HG03565 (cell line): ENCODE measurements around the gene AP2A1.

Experiments used
- ATAC-seq: cut with Tn5 transposase; IDR thresholded peaks from one replicate; pipeline ENCODE4 v1.9.1; 2021; ENCODE audit warnings: mild to moderate bottlenecking, moderate library complexity; ENCODE audit not compliant: unreplicated experiment

Gene AP2A1

DNA sequence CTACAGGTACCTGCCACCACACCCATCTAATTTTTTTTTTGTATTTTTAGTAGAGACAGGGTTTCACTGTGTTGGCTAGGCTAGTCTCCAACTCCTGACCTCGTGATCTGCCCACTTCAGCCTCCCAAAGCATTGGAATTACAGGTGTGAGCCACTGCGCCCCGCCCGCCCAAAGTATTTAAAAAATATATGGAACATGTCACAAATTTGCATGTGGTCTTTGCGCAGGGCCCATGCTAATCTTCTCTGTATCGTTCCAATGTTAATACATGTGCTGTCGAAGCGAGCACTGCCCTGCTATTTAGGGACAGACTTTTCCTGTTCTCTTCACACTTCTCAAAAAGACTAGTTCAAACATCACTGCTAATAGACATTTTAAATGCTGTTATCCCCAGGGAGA is 2.5 kb upstream of the AP2A1 start:
- ATAC-seq, result no peak

DNA sequence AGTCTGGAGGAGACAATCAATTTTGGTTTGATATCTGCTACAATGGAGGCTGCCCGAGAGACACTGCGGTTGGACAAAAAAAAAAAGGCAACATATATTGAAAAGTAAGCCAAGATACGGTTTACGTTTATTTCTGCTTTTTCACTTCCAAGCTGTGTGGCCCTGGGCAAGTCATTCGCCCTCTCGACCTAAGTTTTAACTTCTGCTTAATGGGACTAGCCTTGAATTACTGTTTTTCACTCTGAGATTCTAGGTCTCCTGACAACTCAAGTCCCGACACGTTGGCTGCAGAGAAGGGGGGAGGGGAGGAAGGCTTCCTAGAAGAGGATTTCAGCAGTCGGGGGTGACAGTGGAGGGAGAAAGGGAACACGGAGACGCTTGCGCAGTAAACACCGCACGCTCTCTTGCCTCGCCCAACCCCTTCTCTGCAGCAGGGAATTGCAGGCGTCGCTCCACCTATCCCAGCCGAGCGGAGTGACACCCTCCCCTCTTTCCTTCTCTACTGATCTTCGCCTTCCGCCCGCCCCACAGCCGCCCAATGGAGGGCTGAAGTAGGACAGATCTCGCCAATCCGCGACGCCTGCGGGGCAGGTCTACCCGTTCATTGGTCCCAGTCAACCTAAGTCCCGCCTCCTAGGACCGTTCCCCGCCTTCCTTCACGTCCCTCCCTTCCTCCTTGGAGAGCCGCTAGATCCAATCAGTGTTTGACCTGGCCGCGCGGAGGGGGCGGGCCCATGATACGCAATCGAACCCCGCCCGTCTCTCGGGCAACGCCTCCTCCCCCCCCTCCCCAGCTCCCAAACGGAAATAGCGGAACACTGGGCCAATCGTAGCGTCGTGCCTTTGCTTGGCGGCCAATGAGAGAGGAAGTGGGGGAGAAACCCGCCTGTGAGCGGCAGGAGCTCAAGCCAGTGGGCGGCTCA is 533 bp upstream of the AP2A1 start:
- peak; percentile 93 for ATAC-seq

DNA sequence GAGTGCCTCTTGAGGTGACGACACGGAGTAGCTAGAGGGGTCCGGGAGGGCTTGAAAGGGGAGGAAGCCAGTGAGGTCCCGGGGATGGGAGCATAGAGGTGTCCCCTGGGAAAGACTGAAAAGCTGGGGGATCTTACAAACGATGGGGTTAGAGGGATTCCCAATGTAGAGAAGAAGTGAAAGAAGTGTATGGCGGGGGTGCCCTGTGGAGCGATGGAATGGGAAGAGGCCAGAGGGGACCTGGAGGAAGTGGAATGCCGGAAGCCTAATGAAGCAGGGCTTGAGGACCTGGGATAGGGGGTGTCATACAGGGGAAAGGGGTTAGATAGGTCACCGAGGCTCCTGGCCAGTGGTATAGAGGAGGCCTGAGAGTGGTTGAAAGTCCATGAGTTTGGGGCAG is 580 bp downstream of the AP2A1 start:
- ATAC-seq, result no peak

DNA sequence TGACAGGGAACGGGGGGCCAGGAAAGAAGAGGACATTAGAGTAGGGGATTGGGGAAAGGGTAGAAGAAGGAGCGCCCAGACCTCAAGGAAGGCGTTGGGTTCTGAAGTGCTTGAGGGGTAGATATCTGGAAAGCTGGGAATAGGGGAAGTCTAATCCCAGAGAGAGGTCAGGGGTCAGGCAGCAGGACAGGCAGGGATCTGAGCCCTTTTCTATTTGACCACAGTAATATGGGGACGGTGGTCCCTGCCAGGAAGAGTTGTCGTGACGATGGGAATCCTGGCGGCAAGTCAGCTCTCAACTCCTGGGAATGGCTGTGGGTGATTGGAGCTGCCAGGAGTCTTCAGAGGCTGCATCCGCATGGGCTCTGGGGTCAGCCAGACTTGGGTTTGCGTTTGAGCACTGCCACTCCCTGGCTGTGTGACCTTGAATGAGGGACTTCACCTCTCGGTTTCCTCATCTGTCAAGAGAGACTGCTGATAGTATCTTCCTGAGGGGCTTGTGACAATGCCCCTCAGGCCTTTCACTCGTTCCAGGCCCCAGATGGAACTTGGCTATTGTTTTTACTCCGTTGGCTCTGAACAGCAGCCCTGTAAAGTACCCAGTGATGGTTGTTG is 1.3 kb downstream of the AP2A1 start:
- no peak for ATAC-seq

DNA sequence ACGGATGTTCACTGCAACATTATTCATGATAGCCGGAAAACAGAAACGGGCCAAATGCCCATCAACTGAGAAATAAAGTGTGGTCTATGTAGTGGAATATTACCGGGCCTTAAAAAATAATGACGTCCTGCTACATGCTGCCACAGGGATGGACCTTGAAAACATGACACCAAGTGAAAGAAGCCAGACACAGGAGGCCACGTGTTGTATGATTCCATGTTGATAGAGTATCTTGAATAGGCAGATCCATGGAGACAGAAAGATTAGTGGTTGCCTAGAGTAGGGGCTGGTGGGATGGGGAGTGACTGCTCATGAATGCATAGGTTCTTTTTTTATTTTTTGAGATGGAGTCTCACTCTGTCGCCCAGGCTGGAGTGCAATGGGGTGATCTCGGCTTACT is 3.7 kb downstream of the AP2A1 start:
- ATAC-seq, result no peak

DNA sequence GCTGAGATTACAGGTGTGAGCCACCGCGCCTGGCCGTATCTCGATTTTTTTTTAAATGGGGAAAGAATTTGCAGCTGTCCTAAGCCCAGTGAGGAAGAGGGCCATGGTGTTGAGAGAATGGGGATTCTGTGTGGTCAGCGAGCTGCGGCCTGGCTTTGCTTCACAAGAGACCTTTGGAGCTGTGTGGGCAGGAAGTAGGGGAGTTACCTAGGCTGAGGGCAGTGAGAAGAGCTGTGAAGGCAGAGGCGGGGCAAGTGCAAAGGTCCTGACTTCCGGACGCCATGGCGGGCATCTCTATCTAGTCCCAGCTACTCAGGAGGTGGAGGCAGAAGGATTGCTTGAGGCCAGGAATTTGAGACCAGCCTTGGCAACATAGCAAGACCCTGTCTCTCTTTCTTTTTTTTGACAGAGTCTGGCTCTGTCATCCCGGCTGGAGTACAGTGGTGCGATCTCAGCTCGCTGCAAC is 4.9 kb downstream of the AP2A1 start:
- ATAC-seq, result no peak

DNA sequence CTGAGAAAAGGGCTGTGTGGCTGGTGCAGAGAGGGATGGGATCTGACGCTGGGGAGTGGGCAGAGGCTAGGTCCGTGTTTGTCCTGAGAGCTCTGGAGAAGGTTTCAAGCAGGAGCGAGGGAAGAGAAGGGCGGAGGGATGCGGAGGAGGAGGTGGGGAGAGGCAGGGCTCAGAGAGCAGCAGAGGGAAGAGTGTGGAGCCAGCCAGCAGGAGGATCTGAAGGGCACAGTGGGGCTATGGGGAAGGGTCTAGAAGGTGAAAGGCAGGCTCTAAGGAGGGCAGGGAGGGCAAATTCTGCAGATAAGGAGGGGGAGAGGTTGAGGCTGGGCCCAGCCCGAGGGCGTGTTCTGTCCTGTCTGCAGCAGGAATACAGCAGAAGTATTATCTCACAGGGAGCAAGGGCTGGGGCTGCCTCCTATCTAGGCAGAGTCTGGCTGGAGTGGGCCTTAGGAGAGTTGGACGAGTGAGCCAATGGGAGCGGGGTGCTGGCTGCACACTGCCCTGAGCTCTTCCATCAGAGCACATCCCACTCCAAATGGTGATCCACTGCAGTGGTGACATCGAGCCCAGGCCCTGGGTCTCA is 6.1 kb downstream of the AP2A1 start:
- ATAC-seq, result no peak

DNA sequence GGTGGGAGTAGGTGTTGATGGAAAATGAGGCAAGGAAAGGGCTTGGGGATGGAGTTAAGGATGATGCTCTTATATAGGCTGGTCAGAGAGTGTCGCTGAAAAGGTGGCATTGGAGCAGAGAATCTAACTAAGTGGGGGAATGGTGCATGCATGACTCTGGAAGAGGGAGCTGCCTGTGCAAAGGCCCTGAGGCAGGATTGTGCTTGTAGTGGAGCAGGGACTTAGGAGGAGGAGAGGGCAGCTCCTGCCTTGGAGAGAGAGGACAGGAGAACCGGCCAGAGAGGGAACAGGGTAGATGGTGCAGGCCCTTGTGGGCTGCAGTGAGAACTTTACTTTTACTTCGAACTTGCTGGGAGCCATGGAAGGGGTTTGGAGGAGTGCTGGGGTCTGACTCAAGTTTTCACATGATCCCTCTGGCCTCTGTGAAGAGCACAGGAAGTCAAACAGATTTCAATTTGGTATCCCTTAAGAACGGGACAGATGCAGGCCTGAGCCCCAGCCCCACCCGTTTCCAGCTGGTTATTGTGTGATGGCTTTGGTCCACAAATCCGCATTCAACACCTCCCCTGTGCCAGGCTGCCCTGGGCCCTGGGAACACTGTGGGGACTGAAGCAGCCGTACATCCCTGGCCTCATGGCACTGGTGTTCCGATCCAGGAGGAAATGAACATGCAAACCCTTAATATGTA is 7.0 kb downstream of the AP2A1 start:
- no peak for ATAC-seq

DNA sequence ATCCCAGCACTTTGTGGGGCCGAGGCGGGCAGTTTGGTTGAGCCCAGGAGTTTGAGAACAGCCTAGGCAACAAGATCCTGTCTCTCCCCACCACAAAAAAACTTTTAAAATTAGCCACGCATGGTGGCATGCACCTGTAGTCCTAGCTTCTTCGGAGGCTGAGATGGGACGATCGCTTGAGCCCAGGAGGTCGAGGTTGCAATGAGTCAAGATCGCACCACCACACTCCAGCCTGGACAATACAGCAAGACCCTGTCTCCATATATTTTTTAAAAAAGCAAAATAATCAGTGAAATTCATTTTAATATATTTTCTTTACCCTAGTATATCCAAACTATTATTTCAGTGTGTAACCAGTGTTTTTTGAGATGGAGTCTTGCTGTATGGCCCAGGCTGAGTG is 8.2 kb downstream of the AP2A1 start:
- no peak for ATAC-seq

DNA sequence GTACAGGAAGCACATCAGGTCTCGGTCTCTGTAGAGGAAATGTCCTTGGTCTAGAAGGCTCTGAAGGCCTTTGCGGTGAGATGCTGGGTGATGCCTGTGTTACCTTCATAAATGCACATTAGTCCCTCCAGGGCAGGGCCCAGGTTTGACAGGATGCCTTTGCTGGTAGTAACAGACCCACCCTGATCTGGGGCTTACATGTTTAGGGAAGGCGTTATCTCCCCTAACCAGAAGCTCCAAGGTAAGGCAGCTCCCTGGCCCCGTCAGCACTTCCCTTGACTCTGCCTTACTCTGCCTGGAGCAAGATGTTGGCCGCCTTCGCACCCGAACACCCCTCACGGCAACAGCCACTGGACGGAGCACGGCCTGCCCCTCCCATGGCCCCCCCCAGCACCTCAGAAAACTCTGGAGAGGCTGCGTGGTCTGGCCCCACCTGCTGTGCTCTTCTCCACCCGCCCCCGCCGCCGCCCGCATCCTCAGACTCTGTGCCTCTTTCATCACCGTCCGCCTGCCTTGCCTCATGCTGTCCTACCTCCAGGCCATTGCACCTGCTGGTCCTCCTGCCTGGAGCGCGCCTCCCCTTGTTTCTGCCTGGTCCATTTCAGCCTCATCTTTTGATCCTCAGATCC is 9.1 kb downstream of the AP2A1 start:
- ATAC-seq, result no peak

DNA sequence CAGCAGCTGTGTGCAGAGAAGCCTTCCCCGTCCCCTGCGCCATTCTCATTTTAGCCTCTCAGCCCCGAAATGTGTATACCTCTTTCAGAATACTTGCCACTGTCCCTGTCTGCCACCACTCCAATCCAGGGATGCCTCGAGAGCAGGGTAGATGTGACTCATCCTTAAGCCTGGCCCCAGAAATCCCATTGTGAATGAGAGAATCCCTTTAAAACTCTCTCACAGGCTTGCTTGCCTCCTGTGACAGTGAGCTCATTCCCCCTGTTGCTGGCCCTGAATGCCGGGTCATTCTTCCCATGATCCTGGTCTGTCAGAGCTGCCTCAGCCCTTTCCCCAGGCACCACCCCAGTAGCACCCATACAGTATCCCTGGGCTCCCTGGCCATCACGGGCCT is 9.6 kb downstream of the AP2A1 start:
- no peak for ATAC-seq

DNA sequence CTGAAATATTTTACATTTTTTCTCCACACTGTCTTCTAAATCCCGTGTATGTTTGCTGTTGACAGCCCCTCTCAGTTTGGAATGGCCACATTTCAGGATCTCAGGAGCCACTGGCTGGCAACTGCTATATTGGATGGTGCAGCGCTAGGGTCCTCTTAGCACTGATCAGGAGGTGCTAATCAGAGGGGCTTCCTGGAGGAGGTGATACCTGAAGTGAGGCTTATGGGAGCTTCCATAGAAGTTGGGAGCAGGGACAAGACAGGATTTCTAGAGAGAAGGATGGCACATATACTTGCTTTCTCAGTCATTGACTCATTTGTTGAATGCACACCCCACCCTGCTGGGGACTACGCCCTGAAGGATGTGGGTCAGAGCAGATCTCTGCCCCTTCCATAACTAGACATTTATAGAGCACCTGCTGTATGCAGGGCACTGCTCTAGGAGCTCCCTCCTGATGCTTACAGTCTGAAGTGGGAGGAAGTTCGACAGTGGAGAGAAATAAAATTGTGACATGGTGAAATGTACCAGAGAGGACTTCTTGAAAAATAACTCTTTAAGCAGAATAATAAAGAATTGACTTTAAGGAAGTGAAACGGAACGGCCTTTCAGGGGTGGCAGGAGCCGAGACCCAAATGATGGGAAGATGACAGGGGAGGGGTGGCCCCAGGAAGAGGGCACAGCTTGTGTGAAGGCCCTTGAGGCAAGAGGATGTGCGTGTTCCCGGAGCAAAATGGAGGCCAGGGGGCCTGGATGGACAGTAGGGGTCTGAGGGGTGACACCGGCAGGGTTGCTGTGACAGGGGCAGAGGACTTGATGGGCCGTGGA is 13.1 kb downstream of the AP2A1 start:
- ATAC-seq, result no peak

DNA sequence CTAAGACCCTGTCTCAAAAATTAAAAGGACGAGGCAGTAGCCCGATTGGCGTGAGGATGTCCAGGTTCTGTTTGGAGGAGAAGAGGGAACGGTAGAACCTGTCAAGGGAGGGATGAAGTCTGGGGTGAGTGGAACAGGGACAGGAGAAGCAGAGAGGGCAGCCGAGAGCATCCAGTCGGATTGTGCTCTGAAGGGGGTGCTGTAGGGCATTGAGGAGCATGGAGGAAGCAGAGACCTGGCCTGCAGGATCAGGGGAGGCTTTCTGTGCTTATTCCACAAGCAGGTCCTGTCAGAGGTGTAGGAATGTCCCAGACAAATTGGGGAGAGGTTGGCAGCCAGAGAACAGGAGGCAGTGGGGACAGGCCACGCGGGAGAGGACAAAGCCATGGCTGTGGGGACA is 14.1 kb downstream of the AP2A1 start:
- no peak for ATAC-seq

DNA sequence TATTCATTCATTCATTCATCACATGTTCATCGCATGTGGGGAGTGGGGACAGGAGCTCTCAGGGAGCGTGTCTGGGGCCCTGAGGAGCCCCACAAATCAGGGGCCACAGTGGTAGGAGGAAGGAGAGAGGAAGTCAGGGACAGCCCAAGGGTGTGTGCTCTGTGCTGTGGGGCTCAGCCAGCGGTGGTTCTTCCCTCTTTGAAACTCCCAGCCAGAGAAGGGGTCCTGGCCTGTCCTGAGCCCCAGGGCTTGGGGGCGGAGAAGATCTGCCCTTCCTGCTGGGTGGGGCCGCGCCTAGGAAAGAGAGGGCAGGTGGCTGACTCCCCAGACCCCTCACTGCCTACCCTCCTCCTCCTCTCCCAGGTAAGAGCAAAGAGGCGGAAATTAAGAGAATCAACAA is 14.6 kb downstream of the AP2A1 start:
- ATAC-seq, result no peak

DNA sequence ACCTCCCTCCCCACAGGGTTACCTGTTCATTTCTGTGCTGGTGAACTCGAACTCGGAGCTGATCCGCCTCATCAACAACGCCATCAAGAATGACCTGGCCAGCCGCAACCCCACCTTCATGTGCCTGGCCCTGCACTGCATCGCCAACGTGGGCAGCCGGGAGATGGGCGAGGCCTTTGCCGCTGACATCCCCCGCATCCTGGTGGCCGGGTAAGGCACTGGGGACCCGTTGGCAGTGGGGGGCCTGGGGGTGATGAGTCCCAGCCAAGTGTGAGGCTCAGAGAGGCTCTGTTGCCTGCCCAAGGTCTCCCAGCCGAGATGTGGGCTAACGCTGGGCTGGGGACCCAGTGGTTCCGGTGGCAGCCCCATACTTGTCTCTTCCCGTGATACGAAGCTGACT is 15.7 kb downstream of the AP2A1 start:
- no peak for ATAC-seq

DNA sequence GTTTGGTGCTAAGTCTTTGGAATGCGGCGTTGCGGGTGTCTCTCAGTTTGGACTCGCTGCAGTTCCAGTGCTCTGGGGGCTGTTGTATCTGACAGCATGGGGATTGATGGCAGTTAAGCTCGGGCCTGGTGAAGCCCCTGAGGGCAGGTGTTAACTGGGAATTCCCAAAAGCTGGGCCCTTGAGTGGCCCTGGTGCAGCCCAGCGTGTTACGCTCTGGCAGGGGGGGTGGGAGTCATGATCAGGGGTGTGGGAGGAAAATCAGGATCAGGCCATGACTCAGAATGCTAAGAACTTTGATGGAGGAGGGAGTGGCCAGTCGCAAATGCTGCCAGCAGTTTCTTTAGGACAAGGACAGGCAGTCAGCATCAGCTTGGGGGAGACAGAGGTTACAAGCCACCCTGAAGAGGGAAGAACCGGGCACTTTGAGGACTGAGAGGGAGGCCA is 19.6 kb downstream of the AP2A1 start:
- no peak for ATAC-seq

DNA sequence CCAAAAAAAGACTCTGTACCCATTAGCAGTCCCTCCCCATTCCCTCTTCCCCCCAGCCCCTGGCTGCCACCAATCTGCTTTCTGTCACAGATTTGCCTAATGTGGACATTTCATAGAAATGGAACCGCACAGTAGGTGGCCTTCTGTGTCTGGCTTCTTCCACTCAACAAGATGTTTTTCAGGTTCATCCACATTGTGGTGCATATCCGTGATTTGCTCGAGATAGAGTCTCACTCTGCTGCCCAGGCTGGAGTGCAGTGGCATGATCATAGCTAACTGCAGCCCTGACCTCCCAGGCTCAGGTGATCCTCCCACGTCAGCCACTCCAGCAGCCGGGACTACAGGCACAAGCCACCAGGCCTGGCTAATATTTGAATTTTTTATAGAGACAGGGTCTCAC is 20.9 kb downstream of the AP2A1 start:
- no peak for ATAC-seq

DNA sequence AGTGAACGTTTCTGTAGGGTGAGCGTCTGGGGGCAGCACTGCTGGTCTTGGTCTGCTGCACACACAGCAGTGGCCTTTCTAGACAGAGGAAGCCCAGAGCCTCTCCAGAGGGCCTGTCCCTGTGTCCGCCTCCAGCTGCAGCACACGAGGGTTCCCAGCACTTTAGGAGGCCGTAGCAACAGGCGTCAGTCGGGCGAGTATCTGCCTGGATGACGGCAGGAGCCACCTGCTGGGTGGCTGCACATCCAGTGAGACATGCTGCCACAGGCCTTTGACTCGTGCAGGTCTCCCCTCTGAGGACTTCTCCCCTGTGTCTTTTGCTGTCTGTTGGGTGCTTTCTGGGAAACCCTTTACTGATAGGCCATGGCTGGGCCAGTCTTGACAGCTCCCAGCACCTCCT is 22.1 kb downstream of the AP2A1 start:
- ATAC-seq, result no peak

DNA sequence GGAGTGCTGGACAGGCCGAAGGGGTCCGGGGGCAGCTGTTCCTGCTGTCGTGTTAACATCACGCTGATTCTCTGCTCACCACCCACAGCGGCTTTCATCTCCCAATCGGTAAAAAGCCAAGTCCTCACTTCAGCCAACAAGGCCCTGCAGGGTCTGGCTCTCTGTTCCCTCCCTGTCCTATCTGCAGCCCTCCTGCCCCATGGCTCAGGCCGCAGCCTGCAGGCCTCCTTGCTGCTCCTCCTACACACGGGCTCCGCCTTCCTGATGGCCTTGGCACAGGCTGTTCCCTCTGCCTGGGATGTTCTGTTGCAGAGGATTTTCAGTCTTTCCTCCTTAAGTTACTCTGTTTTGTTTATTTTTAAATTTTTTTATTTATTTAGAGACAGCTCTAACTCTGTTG is 24.1 kb downstream of the AP2A1 start:
- no peak for ATAC-seq

DNA sequence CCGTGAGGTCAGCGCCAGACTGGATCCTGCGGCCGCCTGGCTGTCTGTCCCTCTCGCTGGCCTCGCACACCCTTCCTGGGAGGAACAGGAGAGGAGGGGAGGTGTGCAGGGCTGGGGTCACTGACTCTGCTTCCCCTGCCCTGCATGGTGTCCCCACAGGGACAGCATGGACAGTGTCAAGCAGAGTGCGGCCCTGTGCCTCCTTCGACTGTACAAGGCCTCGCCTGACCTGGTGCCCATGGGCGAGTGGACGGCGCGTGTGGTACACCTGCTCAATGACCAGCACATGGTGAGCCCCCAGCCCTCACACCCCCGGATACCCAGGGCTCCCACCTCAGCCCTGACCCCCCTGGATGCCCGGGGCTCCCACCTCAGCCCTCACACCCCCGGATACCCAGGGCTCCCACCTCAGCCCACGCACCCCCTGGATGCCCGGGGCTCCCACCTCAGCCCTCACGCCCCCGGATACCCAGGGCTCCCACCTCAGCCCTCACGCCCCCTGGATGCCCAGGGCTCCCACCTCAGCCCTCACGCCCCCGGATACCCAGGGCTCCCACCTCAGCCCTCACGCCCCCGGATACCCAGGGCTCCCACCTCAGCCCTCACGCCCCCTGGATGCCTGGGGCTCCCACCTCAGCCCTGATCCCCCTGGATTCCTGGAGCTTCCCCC is 25.1 kb downstream of the AP2A1 start:
- ATAC-seq, result no peak
